Breast epithelium (tissue), 4 donors: ENCODE results near the gene ZSCAN16. TPM values are rescaled to one million over a fixed set of nuclear protein-coding genes. Genes with fewer than 3 reads are reported as not detected.

Source experiments
- DNase-seq, 2 donors: peaks; one replicate each; pipeline ENCODE4 v3.0.0-alpha.2; 2019; ENCODE audit warnings: low spot score in 2 of 2
- H3K27ac ChIP-seq, 2 donors: fragments of 200-600 bp; sonication (generic) in 1 of 2; one replicate each; pipeline ENCODE4 v1.5.1; 2016 to 2019; ENCODE audit warnings: mild to moderate bottlenecking in 1 of 2
- H3K27me3 ChIP-seq, 2 donors: fragments of 200-600 bp; sonication (generic) in 1 of 2; one replicate each; pipeline versions ENCODE4 v1.5.1 to v1.6.0; 2017 to 2019; ENCODE audit warnings: control low read depth in 1 of 2, mild to moderate bottlenecking in 1 of 2
- H3K36me3 ChIP-seq: fragments of 200-600 bp; one replicate; pipeline ENCODE4 v1.5.1; 2019
- H3K4me1 ChIP-seq, 2 donors: fragments of 200-600 bp; sonication (generic); one replicate each; pipeline ENCODE4 v1.5.1; 2016 to 2019; ENCODE audit warnings: control low read depth in 1 of 2
- H3K4me3 ChIP-seq, 3 donors: fragments of 200-600 bp; sonication (generic); 1 replicate in 2 of 3; 2 replicates in 1 of 3; pipeline ENCODE4 v1.5.1; 2016 to 2019; ENCODE audit warnings: mild to moderate bottlenecking in 3 of 3, moderate library complexity in 2 of 3
- H3K9me3 ChIP-seq, 2 donors: fragments of 200-600 bp; sonication (generic) in 1 of 2; one replicate each; pipeline ENCODE4 v1.5.1; 2016 to 2019; ENCODE audit warnings: control low read depth in 1 of 2
- CTCF ChIP-seq, 3 donors: fragments of 450-650 bp; IDR thresholded peaks; one replicate each; pipeline ENCODE4 v1.5.1; 2016 to 2017; ENCODE audit warnings: antibody characterized with exemption in 3 of 3, mild to moderate bottlenecking in 3 of 3, moderate library complexity in 3 of 3
- POLR2A ChIP-seq: fragments of 450-650 bp; IDR thresholded peaks from one replicate; pipeline ENCODE4 v1.6.1; 2016; ENCODE audit warnings: antibody characterized with exemption, mild to moderate bottlenecking, moderate library complexity
- POLR2AphosphoS5 ChIP-seq, 3 donors: sonication (generic); formaldehyde crosslinking; IDR thresholded peaks; one replicate each; pipeline ENCODE4 v1.6.1; 2017; ENCODE audit warnings: antibody characterized with exemption in 3 of 3
- intact Hi-C: fragments of 100-400 bp; cut with DNase I; formaldehyde crosslinking; loops from one replicate; pipeline ENCODE4 v1.15.1; 2023; ENCODE audit warnings: low total_unique reads
- total RNA-seq, 3 donors: library from RNA; depleted of rRNA; stranded (reverse); fragments of >200 nt; gene quantifications; one replicate each; pipeline ENCODE4 v1.1.0, GENCODE V29; 2016

The ZSCAN16 gene
- total RNA-seq, 3 donors from 2014 or later = 2.7 to 9.8 (median 9.7) TPM

- intact Hi-C loops = no loop called here
- H3K4me3 ChIP-seq = peak overlapping the region; percentile 42 to 70 (median 57)
- H3K27me3 ChIP-seq = no peaks in the 10 kb centered on the region
- TF ChIP-seq CTCF (IDR thresholded peaks at IDR 0.05) (no peak), POLR2AphosphoS5 (IDR thresholded peaks at IDR 0.05) (peak in 1 of 3 donors; percentile 38)
- no peaks in the 10 kb centered on the region for H3K36me3 ChIP-seq
- no peak overlapping the region for H3K27ac ChIP-seq
- H3K9me3 ChIP-seq = no peaks in the 10 kb centered on the region
- peak; percentile 22 to 56 for DNase-seq
- H3K4me1 ChIP-seq = no peaks in the 10 kb centered on the region
Observed at GRCh38 chr6:28161410-28162079, 37.1 kb downstream of the ZSCAN16 start.

DNA sequence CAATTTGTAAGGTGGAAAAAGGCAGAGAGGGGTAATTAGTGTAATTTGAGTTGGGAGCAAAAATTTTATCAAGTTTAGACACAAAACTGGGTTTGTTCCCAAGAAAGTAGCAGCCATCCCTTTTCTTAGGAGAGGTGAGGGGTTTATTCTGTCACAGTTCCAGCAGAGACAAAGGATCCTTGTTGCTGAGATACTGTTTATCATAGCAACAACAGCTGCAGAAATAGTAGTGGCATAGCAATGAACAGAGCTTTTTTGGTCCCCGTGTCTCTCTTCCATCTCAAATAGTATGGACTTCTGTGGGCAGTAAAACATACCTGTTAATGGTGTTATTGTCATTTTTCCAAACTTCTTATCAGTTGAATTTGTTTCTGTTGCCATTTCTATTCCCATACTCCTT is 41.2 kb downstream of the ZSCAN16 start:
- TF ChIP-seq POLR2A (no peak), POLR2AphosphoS5 (IDR thresholded peaks at IDR 0.05) (no peak), CTCF (IDR thresholded peaks at IDR 0.05) (no peak)
- intact Hi-C loops = no loop called here
- H3K27ac ChIP-seq = no peak overlapping the region

DNA sequence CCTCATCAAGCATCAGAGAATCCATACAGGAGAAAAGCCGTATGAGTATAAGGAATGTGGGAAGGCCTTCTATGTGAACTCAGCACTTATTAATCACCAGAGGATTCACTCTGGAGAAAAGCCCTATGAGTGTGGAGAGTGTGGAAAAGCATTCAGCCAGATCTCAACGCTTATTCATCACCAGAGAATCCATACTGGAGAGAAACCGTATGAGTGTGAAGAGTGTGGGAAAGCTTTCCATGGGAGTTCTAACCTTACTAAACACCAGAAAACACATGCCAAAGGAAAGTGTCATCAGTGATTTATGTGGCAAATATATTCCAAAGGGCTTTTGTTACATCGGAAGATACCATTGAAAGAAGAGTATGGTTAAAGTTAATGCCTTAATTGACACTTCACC is 42.7 kb downstream of the ZSCAN16 start:
- no peak for TF ChIP-seq CTCF (IDR thresholded peaks at IDR 0.05)
- TF ChIP-seq POLR2A = no peak
- TF ChIP-seq POLR2AphosphoS5 (IDR thresholded peaks at IDR 0.05) = no peak
- intact Hi-C loops = no loop called here
- no peaks in the 10 kb centered on the region for H3K27me3 ChIP-seq
- no peak overlapping the region for H3K27ac ChIP-seq
- H3K36me3 ChIP-seq = no peaks in the 10 kb centered on the region
- H3K4me1 ChIP-seq = no peaks in the 10 kb centered on the region
- H3K9me3 ChIP-seq = no peaks in the 10 kb centered on the region
- H3K4me3 ChIP-seq = no peak overlapping the region
- no peak for DNase-seq

More for the DNA sequence above, 41.2 kb downstream of the ZSCAN16 start:
- DNase-seq = no peak
- Histone ChIP-seq H3K27me3 (no peaks in the 10 kb centered on the region), H3K9me3 (no peaks in the 10 kb centered on the region), H3K36me3 (no peaks in the 10 kb centered on the region), H3K4me3 (no peak overlapping the region), H3K4me1 (no peaks in the 10 kb centered on the region)

DNA sequence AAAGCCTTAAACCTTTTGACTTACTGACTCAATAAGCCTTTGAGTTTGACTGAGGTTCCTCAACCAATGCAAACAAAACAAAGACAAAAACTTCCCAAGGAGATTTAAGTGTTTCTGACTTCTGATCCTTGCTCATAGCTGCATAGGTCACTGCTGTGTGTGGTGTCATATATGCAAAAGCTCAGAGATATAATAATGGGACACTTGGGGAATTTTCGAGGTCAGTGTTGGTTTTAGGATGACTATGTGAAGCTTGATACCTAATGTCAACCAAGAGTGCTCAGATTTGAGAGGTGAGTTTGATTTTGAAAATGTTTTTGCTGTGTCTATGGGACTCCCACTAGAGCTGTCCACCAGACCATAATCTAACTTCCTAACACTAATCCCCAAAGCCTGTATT is 43.5 kb downstream of the ZSCAN16 start:
- intact Hi-C loops = loop anchor here (2.0 kb wide), 1 partner anchor 67 kb away; no protein-coding TSS in a partner anchor
- no peak for TF ChIP-seq POLR2A
- no peak for TF ChIP-seq CTCF (IDR thresholded peaks at IDR 0.05)
- no peak for TF ChIP-seq POLR2AphosphoS5 (IDR thresholded peaks at IDR 0.05)

DNA sequence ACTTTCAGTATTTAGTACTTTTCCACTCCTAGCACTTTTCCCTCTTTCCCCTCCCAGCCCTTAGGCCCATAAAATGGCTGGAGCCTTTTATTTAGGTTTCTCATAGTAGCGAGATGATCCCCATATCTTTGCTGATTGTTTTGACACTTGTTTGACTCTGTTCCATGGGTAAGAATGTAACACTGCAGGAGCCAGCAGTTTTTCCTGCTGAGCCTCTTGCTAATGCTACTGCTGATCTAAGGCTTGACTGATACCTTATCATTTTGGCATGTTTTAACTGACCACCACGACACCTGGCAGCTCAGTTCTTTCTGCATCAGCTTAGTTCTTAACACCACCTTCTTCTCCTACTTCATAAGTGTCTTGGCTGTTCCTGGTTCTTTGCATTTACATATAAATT is 46.9 kb downstream of the ZSCAN16 start:
- no peak overlapping the region for H3K4me3 ChIP-seq
- no peaks in the 10 kb centered on the region for H3K4me1 ChIP-seq
- intact Hi-C loops = no loop called here
- H3K36me3 ChIP-seq = no peaks in the 10 kb centered on the region
- no peaks in the 10 kb centered on the region for H3K9me3 ChIP-seq
- no peak for DNase-seq
- no peak for TF ChIP-seq POLR2AphosphoS5 (IDR thresholded peaks at IDR 0.05)
- no peak for TF ChIP-seq CTCF (IDR thresholded peaks at IDR 0.05)
- no peak for TF ChIP-seq POLR2A
- no peaks in the 10 kb centered on the region for H3K27me3 ChIP-seq
- H3K27ac ChIP-seq = no peak overlapping the region

More for the DNA sequence above, 43.5 kb downstream of the ZSCAN16 start:
- Histone ChIP-seq H3K27ac (no peak overlapping the region), H3K9me3 (no peaks in the 10 kb centered on the region), H3K4me1 (no peaks in the 10 kb centered on the region), H3K4me3 (no peak overlapping the region), H3K27me3 (no peaks in the 10 kb centered on the region), H3K36me3 (no peaks in the 10 kb centered on the region)
- no peak for DNase-seq
